Activated naive CD4-positive, alpha-beta T cell (primary cell): Measurements from ENCODE around the gene MICAL2.

ENCODE experiments used
- DNase-seq, 4 experiments: peaks; one replicate each; lab custom pipeline; 2025; lab: John Stamatoyannopoulos, UW

The MICAL2 gene

DNA sequence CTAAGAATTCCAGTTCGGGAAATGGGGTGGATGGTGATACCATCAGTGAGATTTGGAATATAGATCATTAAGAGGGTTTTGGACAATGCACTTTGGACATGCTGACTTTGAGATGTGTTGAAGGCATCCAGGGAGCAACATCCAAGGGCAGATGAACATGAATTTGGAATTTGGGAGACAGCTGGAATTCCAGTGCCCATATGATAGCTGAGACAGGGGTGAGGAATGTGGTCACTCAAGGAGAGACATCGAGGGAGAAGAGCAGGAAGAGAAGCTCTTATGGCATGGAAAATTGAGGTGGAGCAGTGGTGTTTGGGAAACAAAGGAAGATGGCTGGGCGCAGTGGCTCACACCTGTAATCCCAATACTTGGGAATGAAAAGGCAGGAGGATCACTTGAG, 11.8 kb upstream of the MICAL2 start:
- DNase-seq: no peak

DNA sequence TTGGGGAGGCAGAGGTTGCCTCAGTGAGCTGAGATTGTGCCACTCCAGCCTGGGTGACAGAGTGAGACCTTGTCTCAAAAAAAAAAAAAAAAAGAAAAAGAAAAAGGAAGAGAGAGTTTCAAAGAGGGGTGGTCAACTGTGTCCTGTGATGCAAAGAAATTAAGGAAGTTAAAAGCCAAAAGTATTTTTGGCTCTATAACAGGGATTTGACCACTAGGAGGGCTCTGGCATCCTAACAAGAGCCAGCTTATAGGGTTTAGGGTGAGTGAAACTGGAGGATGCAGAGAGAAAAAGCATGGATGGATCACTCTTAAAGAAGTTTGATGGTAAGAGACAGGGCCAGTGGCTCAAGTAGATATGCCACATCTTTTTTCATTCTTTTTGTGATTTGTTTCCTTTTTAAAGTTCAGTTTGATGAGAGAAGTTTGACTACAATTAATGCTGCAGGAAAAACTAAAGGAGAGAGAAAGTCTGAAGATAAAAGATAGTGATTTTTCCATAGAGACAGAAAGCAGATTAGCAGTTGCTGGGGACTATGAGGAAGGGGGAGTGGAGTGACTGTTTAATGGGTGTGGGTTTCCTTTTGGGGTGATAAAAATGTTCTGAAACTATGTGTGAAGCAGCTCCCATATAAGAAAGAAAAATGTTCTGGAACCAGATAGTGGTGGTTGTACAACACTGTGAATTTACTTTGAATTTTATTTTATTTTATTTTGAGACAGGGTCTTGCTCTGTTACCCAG, 11.1 kb upstream of the MICAL2 start:
- DNase-seq: no peak

DNA sequence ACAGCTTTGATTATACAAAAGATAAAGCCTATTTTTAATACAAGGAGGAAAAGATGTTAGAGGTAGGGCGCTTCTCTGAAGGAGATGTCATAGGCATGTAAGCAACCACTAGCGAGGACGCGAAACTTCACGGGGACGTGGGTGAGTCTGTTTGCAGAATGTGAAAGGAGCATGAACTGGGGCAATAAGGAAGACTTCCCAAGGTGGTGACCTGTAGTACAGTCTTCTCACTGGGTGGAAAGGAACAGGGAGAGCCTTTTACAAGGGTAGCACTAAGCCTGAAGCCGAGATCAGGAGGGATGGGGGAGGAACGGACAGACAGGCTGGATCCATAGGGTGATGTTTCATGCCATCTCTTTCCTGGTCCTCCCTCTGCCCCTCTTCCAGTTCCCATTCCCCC, 10.0 kb upstream of the MICAL2 start:
- no peak for DNase-seq

DNA sequence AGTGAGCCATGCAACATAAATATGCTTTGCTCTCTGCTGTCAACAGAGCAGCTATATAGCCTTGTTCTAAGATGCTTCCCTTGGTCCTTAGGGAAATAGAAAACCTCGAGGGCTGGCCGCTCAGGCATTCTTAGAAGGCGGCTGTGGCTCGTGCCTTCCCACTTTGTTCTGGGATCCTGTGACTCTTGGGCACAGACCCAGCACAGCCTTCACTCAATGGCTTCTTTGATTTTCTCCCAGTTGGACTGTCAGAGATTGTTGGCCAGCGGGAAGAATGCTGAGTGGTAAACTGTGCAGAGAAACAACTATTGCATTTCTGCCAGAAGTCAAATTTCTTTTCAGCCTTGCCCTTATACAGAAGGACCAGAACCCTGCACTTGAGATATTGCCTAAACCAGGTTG, 9.5 kb upstream of the MICAL2 start:
- no peak for DNase-seq

DNA sequence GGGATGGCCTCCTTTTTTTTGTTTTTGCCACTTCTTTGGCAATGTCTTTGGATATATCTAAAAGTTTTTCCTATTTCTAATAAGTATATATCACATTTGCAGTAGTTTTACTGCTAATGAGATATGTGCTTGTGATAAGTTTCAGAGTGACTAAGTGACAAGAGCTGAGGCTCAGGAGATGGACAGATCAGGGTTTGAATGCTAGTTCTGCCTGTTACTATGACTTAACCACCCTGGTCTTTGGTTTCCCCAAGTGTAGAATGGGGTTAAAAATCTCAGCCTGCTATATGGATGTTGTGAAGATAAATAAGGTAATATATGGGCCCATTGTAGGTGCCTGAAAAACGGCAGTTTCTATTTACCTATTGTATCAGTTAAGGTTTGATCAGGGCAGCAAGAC, 9.1 kb upstream of the MICAL2 start:
- no peak for DNase-seq

DNA sequence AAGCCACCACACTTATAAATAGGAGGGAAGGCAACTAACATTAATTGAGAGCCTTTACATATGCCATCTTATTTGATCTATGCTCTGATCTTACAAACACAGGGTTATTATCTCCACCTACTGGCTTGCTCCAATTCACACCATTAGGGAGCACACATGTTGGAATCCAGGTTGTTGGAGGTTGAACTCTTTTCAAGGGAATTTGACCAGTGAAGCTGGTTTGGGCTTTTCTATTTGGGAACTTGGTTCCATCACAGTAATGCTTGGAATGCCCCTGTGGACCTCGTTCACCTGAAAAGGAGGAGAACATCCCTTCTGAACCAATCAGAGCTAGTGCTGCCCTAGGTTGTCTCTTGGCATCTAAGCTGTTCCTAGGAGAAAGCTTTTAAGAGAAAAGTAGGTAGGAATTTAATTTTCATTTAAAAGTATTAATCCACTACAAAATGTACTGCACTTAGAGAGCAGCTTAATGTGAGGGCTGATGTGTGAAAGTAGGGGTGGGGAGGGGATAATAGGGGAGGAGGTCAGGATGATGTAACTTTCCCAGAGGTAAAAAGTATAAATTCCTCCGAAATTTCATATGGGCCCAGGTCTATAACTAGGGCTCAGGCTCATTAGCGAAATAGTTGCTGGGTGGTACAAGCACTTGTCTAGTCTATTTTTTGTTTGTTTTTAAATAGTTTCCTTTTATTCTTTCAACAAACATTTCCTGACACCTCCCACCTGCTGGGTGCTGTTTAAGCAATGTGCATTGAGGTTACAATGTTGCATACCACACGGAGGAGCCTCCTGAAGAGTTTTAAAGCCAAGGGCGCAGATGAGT, 7.6 kb upstream of the MICAL2 start:
- DNase-seq: no peak

DNA sequence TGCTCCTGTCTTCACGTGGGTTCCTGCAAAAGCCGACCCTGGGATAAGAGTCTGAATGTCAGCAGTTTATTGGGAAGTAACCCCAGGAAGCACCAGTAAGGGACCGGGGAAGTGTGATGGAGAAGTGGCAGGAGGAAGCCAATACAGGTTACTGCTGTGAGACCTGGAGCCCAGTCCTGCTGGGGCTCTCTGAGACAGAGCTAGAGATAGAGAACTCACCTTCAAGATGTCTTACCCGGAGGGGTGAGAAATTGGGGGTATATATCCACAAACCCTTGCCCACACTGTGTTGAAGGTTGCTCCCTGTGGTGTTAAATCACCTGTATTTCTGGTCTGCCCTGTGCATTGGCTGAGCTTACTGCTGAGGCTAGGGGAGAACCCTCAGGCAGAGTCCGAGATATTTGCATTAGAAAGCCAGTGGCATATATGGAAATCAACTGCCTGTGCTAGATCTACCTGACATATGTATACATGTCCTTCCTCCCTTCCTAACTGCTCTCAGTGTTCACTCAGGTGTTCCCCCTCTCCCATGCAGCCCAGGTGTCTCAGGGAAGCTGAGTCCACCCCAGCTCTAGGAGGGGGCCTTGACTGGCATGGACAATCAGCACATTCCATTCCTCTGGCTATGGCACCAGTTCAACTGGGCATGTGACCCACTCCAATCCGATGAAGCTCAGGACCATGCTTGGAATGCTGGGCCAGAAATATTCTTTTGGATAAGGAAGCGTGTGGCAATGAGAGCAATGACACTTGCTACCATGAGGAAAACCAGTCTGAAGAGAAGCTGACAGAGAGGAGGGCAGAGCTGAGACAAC, 6.8 kb upstream of the MICAL2 start:
- DNase-seq: no peak

DNA sequence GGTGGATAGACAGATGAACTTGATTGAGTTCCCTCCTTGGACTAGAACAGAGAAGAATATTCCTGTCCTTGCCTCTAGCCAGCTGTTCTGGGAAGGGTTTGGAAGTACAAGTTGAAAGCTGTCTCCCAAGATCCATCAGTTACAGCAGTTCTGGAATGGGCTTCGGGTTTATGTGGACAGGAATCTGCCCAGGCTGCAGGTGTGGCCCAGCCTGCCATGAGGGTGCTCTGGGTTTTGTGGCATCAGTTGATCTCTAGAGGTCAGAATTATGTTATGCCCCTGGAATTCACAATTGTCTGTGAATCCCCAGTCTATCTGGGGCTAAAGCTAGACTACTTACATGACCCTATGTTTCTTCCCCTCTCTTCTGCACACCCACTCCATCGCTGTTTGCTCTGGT, 4.9 kb upstream of the MICAL2 start:
- DNase-seq: no peak

DNA sequence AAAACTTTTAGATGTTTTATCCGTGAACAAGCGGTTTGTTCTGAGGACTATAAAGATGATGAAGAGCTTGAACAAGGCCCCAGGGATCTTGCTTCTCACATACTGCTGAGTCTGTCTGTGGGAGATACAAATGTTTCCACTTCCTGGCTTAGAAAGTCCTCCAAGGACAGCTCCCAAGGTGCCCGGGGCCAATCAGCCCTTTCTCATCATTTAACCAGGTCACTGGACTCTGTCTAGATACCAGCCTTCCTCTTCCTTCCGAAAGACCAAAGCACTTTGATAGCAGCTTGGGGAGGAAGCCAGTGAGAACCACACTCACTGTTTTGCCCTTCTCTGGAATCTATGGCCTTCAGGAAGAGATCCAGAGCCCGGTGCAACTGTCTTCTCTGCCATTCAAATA, 4.3 kb upstream of the MICAL2 start:
- no peak for DNase-seq

DNA sequence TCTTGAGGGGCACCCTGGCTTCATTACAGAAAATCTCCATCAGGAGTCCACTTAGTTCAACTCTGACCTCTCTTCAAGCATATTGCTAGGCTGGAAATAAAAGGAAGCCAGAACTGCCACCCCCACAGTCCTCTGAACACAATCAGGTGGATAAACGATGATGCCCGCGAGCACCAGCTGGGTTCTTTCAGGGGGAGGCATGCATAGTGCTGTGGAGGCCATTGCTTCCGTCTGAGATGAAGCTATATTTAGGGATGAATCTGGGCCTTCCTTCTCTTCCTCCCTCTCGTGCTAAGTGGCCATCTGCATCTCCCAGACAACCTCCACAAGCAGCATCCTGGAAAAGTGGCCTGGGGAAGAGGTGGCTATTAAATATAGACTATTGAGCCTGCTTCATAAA, 3.9 kb upstream of the MICAL2 start:
- DNase-seq: no peak

DNA sequence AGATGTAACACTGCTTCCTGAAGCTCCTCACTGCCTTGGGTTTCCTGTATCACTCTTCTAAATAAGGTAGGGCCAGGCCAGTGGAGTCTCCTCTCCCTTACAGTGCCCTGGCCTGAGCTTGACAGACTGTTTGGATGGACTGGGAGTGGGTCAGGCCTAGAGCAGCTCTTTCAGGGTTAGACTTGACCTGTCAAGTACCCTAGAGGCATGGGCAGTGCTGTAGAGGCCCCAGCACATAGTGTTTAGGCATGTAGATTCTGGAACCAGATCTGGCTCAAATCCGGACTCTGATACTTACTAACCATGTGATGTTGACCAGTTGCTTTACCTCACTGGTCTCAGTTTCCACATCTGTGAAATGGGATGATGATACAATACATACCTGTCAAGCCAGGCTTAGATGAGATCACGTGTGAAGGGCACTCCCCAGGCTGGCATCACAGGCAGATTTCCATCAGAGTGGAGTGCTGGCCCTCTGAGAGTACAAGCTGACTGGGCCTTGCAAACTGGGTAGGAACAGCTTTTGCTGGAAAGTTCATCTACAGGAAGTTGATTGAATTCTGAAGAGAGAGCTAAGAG, 1.4 kb upstream of the MICAL2 start:
- DNase-seq: no peak

DNA sequence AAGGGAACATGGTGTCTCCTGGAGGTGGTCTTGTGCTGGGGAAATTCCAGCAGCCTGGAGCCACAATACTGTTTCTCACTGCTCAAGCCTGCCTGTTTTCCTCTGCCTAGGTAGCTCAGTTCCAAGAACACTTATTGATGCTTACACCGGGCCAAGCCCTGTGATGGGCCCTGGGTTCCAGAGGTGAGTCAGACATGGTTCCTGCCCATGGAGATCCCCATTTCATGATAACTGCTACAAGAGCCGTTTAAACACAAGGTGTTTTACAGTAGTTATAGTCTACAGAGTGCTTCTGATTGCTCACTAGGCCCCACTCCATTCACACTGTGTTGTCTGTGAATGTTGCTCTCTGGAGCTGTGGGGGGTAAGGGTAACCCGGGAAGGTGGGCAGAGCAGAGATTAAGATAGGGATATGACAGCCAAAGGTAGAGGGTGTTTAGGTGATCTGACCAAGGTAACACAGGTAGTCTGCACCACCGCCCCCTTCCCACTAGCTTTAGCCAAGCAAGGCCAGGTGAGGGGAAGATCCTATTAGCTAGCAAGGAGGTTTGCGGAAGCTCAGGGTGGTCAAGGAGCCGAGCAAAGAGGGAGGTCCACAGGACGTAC, 696 bp upstream of the MICAL2 start:
- no peak for DNase-seq

DNA sequence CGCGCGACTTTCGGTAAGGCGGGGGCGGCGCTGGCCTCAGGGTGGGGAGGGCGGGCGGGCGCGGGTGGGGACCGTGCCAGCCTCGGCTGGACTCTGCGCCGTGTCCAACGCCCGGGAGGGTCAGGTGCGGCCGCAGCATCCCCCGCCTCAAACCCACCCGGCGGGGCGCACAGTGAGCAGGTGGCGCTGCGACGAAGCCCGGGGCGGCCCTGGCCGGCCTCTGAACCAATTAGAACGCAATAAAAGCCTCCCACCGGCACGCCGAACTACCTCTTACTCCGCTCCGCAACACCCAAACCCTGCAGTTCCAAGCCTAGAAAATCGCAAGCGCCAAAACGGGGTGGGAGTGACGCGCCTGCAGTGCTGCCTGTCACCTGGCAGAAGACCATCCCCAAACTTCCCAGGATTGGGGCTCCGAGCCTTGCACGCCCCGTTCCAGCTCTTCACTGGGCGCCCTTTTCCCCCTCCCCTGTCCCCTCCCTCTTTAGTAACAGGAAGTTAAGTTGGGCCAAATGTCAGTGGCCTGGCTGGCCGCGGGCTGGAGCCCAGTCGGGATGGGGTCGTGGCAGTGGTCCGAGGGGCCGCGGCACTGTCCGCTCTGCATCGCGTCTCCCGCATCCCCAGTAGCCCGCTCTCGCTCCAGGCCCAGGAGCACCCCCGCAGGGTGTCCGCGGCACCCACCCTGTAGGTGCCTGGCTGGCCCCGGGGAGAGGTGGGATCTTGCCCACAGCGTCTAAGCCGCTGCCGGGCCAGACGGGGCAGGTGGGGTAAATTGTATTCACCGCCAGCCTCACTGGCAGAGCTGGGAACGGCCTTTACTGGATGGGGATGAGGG, 541 bp downstream of the MICAL2 start:
- DNase-seq: peak in 1 of 4 experiments; percentile 11

DNA sequence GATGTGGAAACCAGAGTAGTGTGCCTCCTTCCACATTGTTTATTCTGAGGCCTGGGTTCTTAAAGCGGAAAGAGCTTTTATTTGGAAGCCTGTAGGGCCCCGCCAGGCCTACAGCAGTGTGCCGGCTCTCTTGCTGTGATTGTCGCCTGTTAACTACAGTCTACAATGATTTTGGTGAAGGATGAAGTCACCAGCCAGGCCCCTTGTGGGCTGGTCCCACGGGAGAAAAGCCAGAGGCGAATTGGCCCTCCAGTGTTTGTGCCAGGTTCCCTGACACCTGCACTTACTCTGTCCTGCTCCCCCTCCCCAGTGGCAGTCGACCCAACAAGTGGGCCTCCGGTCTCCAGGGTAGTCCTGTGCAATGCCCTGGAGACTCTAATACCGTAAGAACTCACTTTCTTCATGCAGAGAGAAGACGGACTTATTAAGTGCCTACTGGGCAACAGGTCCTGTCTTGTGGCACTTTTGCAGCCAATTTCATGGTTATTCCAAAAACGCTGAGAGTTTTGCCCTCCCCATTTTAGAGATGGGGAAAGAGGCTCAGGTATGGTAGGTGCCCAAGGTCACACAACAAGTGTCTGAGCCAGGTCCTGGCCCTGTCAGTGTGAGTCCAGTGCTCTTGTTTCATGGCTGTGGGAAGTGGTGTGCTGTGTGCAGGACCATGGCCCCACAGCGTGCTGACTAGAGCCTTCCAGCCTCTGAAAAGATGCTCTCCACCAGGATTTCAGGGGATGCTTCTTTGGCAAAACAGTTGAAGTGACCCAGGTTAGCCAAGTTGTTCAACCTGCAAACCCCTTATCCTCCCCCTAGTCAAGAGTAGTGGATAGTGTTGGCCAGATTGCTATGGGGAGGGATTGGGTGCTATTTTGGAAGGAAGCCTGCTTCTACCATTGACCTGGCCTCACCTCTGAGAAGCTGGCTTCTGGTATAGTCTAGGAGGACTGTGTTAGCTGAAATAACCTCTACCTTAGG, 1.4 kb downstream of the MICAL2 start:
- DNase-seq: no peak

DNA sequence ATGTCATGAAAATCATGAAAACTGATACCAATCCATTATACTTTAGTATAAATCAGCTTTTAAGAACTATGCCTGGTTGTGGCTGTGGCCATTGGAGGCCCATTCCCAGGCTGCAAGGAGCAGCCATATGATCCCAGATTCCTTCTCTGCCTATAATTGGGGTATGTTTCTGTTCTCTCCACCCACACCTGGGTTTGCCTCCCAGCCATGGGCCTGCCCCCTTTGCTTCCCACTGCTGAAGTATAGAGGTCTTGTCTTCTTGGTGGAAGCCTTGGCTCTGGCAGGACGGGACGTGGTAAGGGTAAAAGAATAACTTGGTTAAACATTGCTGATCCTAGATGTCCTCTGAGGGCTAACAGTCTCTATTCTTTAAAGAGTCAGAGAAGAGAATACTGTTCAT, 2.4 kb downstream of the MICAL2 start:
- DNase-seq: no peak

DNA sequence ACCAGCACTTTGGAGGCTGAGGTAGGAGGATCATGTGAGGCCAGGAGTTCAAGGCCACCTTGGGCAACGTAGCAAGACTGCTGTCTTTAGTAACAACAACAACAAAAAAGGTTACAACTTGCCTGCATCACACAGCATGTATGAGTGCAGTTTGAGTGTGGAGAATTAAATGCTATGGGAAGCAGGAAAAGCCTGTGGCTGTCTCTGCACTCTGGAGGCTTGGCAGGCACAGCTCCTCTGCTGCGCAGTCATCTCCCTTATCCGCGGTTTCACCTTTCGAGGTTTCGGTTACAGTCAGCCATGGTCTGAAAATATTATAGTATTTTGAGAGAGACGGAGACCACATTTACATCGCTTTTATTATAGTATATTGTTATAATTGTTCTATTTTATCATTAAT, 2.9 kb downstream of the MICAL2 start:
- DNase-seq: no peak

DNA sequence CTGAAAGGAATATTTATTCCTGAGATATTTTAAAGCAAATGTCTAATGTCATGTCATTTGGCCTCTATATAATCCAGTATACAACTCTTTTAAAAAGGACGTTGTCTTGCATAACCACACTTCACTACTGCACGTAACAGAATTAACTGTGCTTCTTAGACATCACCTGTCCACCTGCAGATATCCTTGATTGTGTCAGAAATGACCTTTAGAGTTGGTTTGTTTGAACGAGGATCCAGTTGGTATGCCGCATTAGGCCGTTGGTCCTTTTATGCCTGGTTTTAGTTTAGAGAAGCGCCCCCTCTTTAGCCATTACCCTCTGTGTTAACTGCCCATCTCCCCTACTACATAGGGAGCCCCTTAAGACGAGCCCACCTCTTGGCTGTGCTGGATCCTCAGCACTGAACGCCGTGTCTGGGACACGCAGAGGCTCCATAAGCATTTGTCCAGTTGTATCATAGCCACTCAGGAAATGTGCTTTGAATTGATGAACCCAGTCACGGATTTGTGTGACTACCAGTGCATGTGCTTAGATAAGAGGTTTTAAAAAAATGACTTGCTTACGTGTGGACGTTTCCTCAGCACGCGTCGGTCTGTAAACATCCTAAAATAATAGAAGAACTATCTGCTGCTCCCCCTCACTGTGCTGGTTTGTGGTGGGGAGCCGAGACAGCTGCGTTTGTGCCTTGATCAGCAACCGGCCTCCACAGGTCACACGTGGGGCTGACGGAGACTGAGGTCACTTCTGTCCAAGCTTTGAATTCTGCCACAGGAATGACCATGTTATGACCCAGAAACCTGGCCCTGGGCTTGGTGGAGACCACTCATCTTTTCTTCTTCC, 4.0 kb downstream of the MICAL2 start:
- no peak for DNase-seq

DNA sequence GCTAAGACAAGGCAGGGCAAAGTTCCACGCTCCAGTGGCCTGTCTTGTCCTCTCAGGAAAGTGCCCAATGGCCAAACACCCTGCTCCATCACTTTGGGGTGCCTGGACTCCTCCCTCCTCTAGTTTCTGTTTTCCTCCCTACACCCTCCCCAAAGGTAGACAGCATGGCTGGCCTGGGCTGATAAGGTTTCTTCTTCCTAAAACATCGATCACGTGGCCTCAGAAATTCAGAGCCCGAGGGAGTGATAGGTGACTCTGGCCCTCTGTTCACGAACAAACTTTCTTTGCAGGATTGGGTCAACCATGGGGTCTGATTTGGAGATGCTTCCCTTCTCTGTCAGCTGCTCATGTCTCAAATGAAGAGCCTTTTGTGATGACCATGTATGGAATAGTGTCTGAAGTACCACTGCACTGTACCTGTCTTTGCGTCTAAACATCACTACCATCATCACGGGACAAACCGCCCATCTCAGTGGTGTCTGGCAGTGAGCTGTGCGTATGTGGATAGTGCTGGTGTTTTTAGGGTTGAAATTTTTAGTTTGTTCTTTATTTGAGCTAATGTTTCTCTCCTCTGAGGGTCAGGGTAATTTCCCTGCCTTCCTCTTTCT, 6.1 kb downstream of the MICAL2 start:
- no peak for DNase-seq
